GM19452 (cell line): ENCODE data around the gene BTC.
"Not testable (repeated sequence)": the region's sequence is repeated elsewhere in the genome, so short reads cannot be mapped to it uniquely, and the experiment has no call there.

Source experiments
- ATAC-seq: cut with Tn5 transposase; IDR thresholded peaks from one replicate; pipeline ENCODE4 v1.9.1; 2021; ENCODE audit not compliant: unreplicated experiment

The BTC gene

GRCh38 chr4:74758551-74759145 is 35.7 kb downstream of the BTC start:
- no peak for ATAC-seq

GRCh38 chr4:74757136-74757535 is 37.2 kb downstream of the BTC start:
- no peak for ATAC-seq

GRCh38 chr4:74755486-74755885 is 38.8 kb downstream of the BTC start:
- ATAC-seq = no peak

- ATAC-seq = peak; percentile 80
These were observed 40.1 kb downstream of the BTC start for GRCh38 chr4:74754218-74754617.

- ATAC-seq = no peak
These were observed 41.5 kb downstream of the BTC start for GRCh38 chr4:74752798-74753197.

- ATAC-seq = no peak
These were observed 42.5 kb downstream of the BTC start for GRCh38 chr4:74751856-74752255.

GRCh38 chr4:74751247-74751646 is 43.1 kb downstream of the BTC start:
- ATAC-seq = no peak

GRCh38 chr4:74742185-74742584 is 52.1 kb downstream of the BTC start:
- ATAC-seq = no peak

- ATAC-seq = no peak
These were observed 55.7 kb downstream of the BTC start for GRCh38 chr4:74738464-74739143.

- no peak for ATAC-seq
These were observed 59.3 kb downstream of the BTC start for GRCh38 chr4:74734995-74735394.

- ATAC-seq = no peak
These were observed 60.6 kb downstream of the BTC start for GRCh38 chr4:74733756-74734155.

GRCh38 chr4:74724979-74725378 is 69.3 kb downstream of the BTC start:
- ATAC-seq = no peak

GRCh38 chr4:74716436-74716765 is 77.9 kb downstream of the BTC start:
- no peak for ATAC-seq

GRCh38 chr4:74715706-74716435 is 78.5 kb downstream of the BTC start:
- no peak for ATAC-seq

- ATAC-seq = no peak
These were observed 79.7 kb downstream of the BTC start for GRCh38 chr4:74714611-74715130.

GRCh38 chr4:74708135-74708534 is 86.2 kb downstream of the BTC start:
- not testable (repeated sequence) for ATAC-seq
